IMR-90 (cell line): ENCODE data around the gene XRCC3. TPM values are rescaled to one million over a fixed set of nuclear protein-coding genes. Genes with fewer than 3 reads are reported as not detected.

Source experiments
- ATAC-seq: fragments of 200-7000 bp; cut with Tn5 transposase; 2 replicates; pipeline ENCODE4 v1.9.1; 2020; ENCODE audit warnings: low read depth, mild to moderate bottlenecking, moderate library complexity
- BruUV-seq: library from RNA; stranded (reverse); fragments of 400-500 nt; replicated peaks from 2 replicates; lab custom pipeline; 2021; lab: Mats Ljungman, UMichigan
- CTCF ChIA-PET: fragments of 300-600 bp; formaldehyde crosslinking; extraction: SDS; loops from one replicate; lab custom pipeline; 2021; ENCODE audit warnings: antibody characterized with exemption; lab: Yijun Ruan, JAX
- POLR2A ChIA-PET: fragments of 300-600 bp; sonication (Branson Sonifier 250); formaldehyde crosslinking; loops from one replicate; lab custom pipeline; 2022; ENCODE audit warnings: antibody characterized with exemption; ENCODE audit not compliant: unreplicated experiment; lab: Charles Lee
- DNase-seq: peaks from one replicate; pipeline ENCODE4 v3.0.0; 2013
- H2AFZ ChIP-seq: replicated peaks from 2 replicates; pipeline ENCODE3; 2013; ENCODE audit warnings: low read length, mild to moderate bottlenecking; ENCODE audit not compliant: poor library complexity
- H2AK5ac ChIP-seq: 2 replicates; pipeline ENCODE4 v1.6.1; 2013; ENCODE audit warnings: low read depth, low read length, inconsistent platforms
- H2AK9ac ChIP-seq: replicated peaks from 2 replicates; pipeline ENCODE3; 2013; ENCODE audit warnings: mild to moderate bottlenecking, low read depth, low read length, moderate library complexity; ENCODE audit not compliant: poor library complexity
- H2BK120ac ChIP-seq: 2 replicates; pipeline ENCODE4 v1.6.1; 2013; ENCODE audit warnings: low read depth, low read length, inconsistent platforms
- H2BK15ac ChIP-seq: 3 replicates; pipeline ENCODE4 v1.6.1; 2013; ENCODE audit warnings: low read depth, low read length, inconsistent platforms
- H2BK20ac ChIP-seq: 2 replicates; pipeline ENCODE4 v1.6.1; 2013; ENCODE audit warnings: low read depth, mild to moderate bottlenecking, inconsistent platforms, low read length, moderate library complexity
- H2BK5ac ChIP-seq: 2 replicates; pipeline ENCODE4 v1.6.1; 2013; ENCODE audit warnings: mild to moderate bottlenecking, low read depth, low read length, inconsistent platforms; ENCODE audit not compliant: poor library complexity, severe bottlenecking
- H3K14ac ChIP-seq: replicated peaks from 2 replicates; pipeline ENCODE4 v1.6.1; 2013; ENCODE audit warnings: low read depth, low read length, inconsistent platforms
- H3K18ac ChIP-seq: 2 replicates; pipeline ENCODE4 v1.6.1; 2013; ENCODE audit warnings: low read depth, low read length, control low read depth
- H3K23ac ChIP-seq: 2 replicates; pipeline ENCODE4 v1.6.1; 2013; ENCODE audit warnings: low read depth, low read length, inconsistent platforms
- H3K27ac ChIP-seq: 2 replicates; pipeline ENCODE4 v1.5.1; 2013; ENCODE audit warnings: mild to moderate bottlenecking, control low read depth, low read length; ENCODE audit not compliant: insufficient read depth
- H3K27me3 ChIP-seq: 2 replicates; pipeline ENCODE4 v1.6.1; 2013; ENCODE audit warnings: low read length; ENCODE audit not compliant: control insufficient read depth, insufficient read depth
- H3K36me3 ChIP-seq: 2 replicates; pipeline ENCODE4 v1.6.1; 2013; ENCODE audit warnings: low read length, mixed read lengths; ENCODE audit not compliant: control insufficient read depth, insufficient read depth
- H3K4ac ChIP-seq: 2 replicates; pipeline ENCODE4 v1.6.1; 2013; ENCODE audit warnings: low read depth, low read length, inconsistent platforms
- H3K4me1 ChIP-seq: 2 replicates; pipeline ENCODE4 v1.6.1; 2013; ENCODE audit warnings: low read length, mixed read lengths; ENCODE audit not compliant: control insufficient read depth, insufficient read depth
- H3K4me2 ChIP-seq: 2 replicates; pipeline ENCODE4 v1.6.1; 2013; ENCODE audit warnings: low read depth, mild to moderate bottlenecking, control low read depth, low read length, moderate library complexity
- H3K4me3 ChIP-seq: 2 replicates; pipeline ENCODE4 v1.5.1; 2013; ENCODE audit warnings: low read depth, mild to moderate bottlenecking, control low read depth, low read length, moderate library complexity; ENCODE audit not compliant: insufficient read depth
- H3K56ac ChIP-seq: 2 replicates; pipeline ENCODE4 v1.6.1; 2013; ENCODE audit warnings: low read length, inconsistent platforms; ENCODE audit not compliant: insufficient read depth; ENCODE audit errors: extremely low read depth
- H3K79me1 ChIP-seq, 2 experiments: 2 replicates each; pipeline ENCODE4 v1.6.1; 2013; ENCODE audit warnings: low read length in 2 of 2, inconsistent platforms in 1 of 2, low read depth in 1 of 2
- H3K9ac ChIP-seq: 2 replicates; pipeline ENCODE4 v1.6.1; 2013; ENCODE audit warnings: low read depth, low read length, control low read depth
- H3K9me1 ChIP-seq: 2 replicates; pipeline ENCODE4 v1.6.1; 2013; ENCODE audit warnings: low read length, inconsistent platforms; ENCODE audit not compliant: insufficient read depth
- H3K9me3 ChIP-seq: 2 replicates; pipeline ENCODE4 v1.6.1; 2013; ENCODE audit warnings: low read length; ENCODE audit not compliant: control insufficient read depth, insufficient read depth
- H4K20me1 ChIP-seq: 2 replicates; pipeline ENCODE4 v1.6.1; 2013; ENCODE audit warnings: low read length, inconsistent platforms; ENCODE audit not compliant: insufficient read depth
- H4K5ac ChIP-seq: 2 replicates; pipeline ENCODE4 v1.6.1; 2013; ENCODE audit warnings: mild to moderate bottlenecking, low read depth, low read length, control low read depth
- H4K8ac ChIP-seq, 2 experiments: 2 replicates each; pipeline ENCODE4 v1.6.1; 2013; ENCODE audit warnings: low read depth in 2 of 2, low read length in 2 of 2, control low read depth in 1 of 2, inconsistent platforms in 1 of 2
- H4K91ac ChIP-seq: 2 replicates; pipeline ENCODE4 v1.6.1; 2013; ENCODE audit warnings: low read depth, low read length, inconsistent platforms; ENCODE audit not compliant: insufficient read depth
- BHLHE40 ChIP-seq: fragments of 150-350 bp; IDR thresholded peaks from 2 replicates; pipeline ENCODE4 v1.6.1; 2016; ENCODE audit warnings: mild to moderate bottlenecking, low read depth, low read length
- CHD1 ChIP-seq: IDR thresholded peaks from 2 replicates; pipeline ENCODE4 v1.6.1; 2012; ENCODE audit warnings: low read depth, low read length, improper control_type of control experiment
- MAFK ChIP-seq: IDR thresholded peaks from 2 replicates; pipeline ENCODE4 v1.6.1; 2012; ENCODE audit warnings: low read depth, low read length, improper control_type of control experiment
- MAZ ChIP-seq: IDR thresholded peaks from 2 replicates; pipeline ENCODE4 v1.6.1; 2012; ENCODE audit warnings: low read depth, mild to moderate bottlenecking, low read length, improper control_type of control experiment, moderate library complexity, borderline replicate concordance
- RAD21 ChIP-seq: IDR thresholded peaks from 2 replicates; pipeline ENCODE4 v1.6.1; 2012; ENCODE audit warnings: low read length, improper control_type of control experiment
- RFX5 ChIP-seq: IDR thresholded peaks from 2 replicates; pipeline ENCODE4 v1.8.0; 2012; ENCODE audit warnings: low read depth, mild to moderate bottlenecking, low read length, moderate library complexity
- SMC3 ChIP-seq: fragments of 150-350 bp; IDR thresholded peaks from 2 replicates; pipeline ENCODE4 v1.6.1; 2016; ENCODE audit warnings: low read depth, mild to moderate bottlenecking, antibody characterized with exemption, low read length, moderate library complexity
- WGBS, 2 experiments: methylation state at CpG; one replicate each; pipeline versions ENCODE4 v1.1.5 to v1.1.7; 2013; ENCODE audit warnings: missing lambda C conversion rate in 2 of 2; ENCODE audit not compliant: insufficient read length in 1 of 2; ENCODE audit errors: extremely low coverage in 2 of 2; 5-methylcytosine and 5-hydroxymethylcytosine counted together
- dilution Hi-C: fragments of 300-500 bp; cut with HindIII; formaldehyde crosslinking; loops from one replicate; pipeline ENCODE4 v1.14.3; 2018; ENCODE audit warnings: low sequenced_read_pairs; ENCODE audit not compliant: unreplicated experiment
- in situ Hi-C: fragments of 300-500 bp; cut with MboI; formaldehyde crosslinking; loops from 3 replicates; pipeline ENCODE4 v1.14.3; 2019; ENCODE audit warnings: low sequenced_read_pairs, inconsistent platforms, mixed read lengths
- intact Hi-C: fragments of 100-400 bp; cut with micrococcal nuclease; formaldehyde crosslinking; loops from 2 replicates; pipeline ENCODE4 v1.10.0; 2022
- polyA plus RNA-seq, 3 experiments: library from polyadenylated mRNA; depleted of rRNA; stranded (reverse); fragments of >200 nt; gene quantifications; 2 replicates each; pipeline ENCODE4 v1.2.3, GENCODE V29; 2012; ENCODE audit warnings: low replicate concordance in 1 of 3
- total RNA-seq: library from RNA; depleted of rRNA; stranded (reverse); fragments of >200 nt; gene quantifications from 2 replicates; pipeline ENCODE4 v1.2.3, GENCODE V29; 2012

XRCC3 gene
- total and polyA plus RNA-seq, 2 of the 4 experiments (the other 2 are of a cell fraction), result 8.1 to 9.5 TPM

GRCh38 chr14:103699901-103700752 is 15.1 kb downstream of the XRCC3 start:
- ATAC-seq, result no peak
- in situ Hi-C loops, result no loop called here
- DNase-seq, result no peak
- Histone ChIP-seq H4K91ac (no peak overlapping the region), H3K4me2 (no peak overlapping the region), H3K56ac (no peak overlapping the region), H3K9me1 (peaks cover 3% of the 10 kb centered on the region; the same call in 1 of the 2 replicates), H3K27ac (no peak overlapping the region), H4K20me1 (peaks cover 57% of the 10 kb centered on the region), H2AFZ (peak overlapping the region; percentile 56), H3K14ac (no peak overlapping the region), H3K4ac (no peak overlapping the region), H3K23ac (no peak overlapping the region), H2AK9ac (peak overlapping the region; percentile 18), H2BK5ac (no peak overlapping the region), H3K27me3 (no peaks in the 10 kb centered on the region), H3K18ac (no peak overlapping the region), H2AK5ac (no peak overlapping the region), H2BK20ac (no peak overlapping the region), H4K8ac (0 out of 4 replicates have a peak overlapping the region, but pooled peaks of 1 of the 2 experiments have one; percentile 7), H3K36me3 (peaks cover 56% of the 10 kb centered on the region), H3K4me1 (peaks cover 15% of the 10 kb centered on the region), H3K79me1 (peaks cover 27 to 82% of the 10 kb centered on the region in 2 experiments; a peak in 3 of 4 replicates), H4K5ac (no peak overlapping the region), H3K4me3 (no peak overlapping the region), H2BK15ac (no peak overlapping the region), H3K9me3 (no peaks in the 10 kb centered on the region), H3K9ac (no peak overlapping the region), H2BK120ac (no peak overlapping the region)
- 85% methylated on average over 12 of the region's 25 CpGs; no CpG with 5 or more reads in 1 of the 2 experiments for WGBS, 2 experiments
- TF ChIP-seq SMC3 (no peak), RAD21 (no peak), CHD1 (no peak), MAZ (no peak), BHLHE40 (no peak), MAFK (no peak), RFX5 (no peak)
- BruUV-seq, result no TSS peak
- dilution Hi-C loops, result no loop called here
- ChIA-PET CTCF (no interaction called here), POLR2A (no interaction called here)
- intact Hi-C loops, result no loop called here
